Osteoblast (primary cell): Measurements from ENCODE around the gene ERMARD. TPM values are rescaled to one million over a fixed set of nuclear protein-coding genes. Genes with fewer than 3 reads are reported as not detected.
A peak's percentile ranks its signal among the peaks of the same experiment; 100 is the strongest.

Experiments used
- DNase-seq: peaks from one replicate; pipeline ENCODE4 v3.0.0; 2011; ENCODE audit warnings: low spot score, mixed read lengths; ENCODE audit not compliant: insufficient read length; ENCODE audit errors: missing footprints
- H2AFZ ChIP-seq: 2 replicates; pipeline ENCODE4 v1.6.0; 2011; ENCODE audit warnings: mild to moderate bottlenecking, low read length
- H3K27ac ChIP-seq: 2 replicates; pipeline ENCODE4 v1.5.1; 2011; ENCODE audit warnings: mild to moderate bottlenecking, low read depth, low read length, moderate library complexity
- H3K27me3 ChIP-seq: 2 replicates; pipeline ENCODE4 v1.6.0; 2012; ENCODE audit warnings: mild to moderate bottlenecking, control low read depth, inconsistent platforms, low read length, moderate library complexity; ENCODE audit not compliant: insufficient read depth
- H3K36me3 ChIP-seq: 2 replicates; pipeline ENCODE4 v1.5.1; 2011; ENCODE audit warnings: mild to moderate bottlenecking, low read length, control low read depth, moderate library complexity; ENCODE audit not compliant: insufficient read depth
- H3K4me1 ChIP-seq: 2 replicates; pipeline ENCODE4 v1.5.1; 2011; ENCODE audit warnings: mild to moderate bottlenecking, low read length, control low read depth, moderate library complexity; ENCODE audit not compliant: insufficient read depth
- H3K4me2 ChIP-seq: 2 replicates; pipeline ENCODE4 v1.6.0; 2011; ENCODE audit warnings: mild to moderate bottlenecking, low read length; ENCODE audit not compliant: insufficient read depth
- H3K4me3 ChIP-seq: fragments of 200-600 bp; sonication (generic); 3 replicates; pipeline ENCODE4 v1.5.1; 2012; ENCODE audit warnings: mild to moderate bottlenecking, low read length, inconsistent platforms; ENCODE audit not compliant: insufficient read depth
- H3K79me2 ChIP-seq: 2 replicates; pipeline ENCODE4 v1.6.0; 2012; ENCODE audit warnings: mild to moderate bottlenecking, low read length, control low read depth, inconsistent platforms; ENCODE audit not compliant: insufficient read depth
- H3K9me3 ChIP-seq: 2 replicates; pipeline ENCODE4 v1.5.1; 2011; ENCODE audit warnings: low read depth, low read length, control low read depth
- H4K20me1 ChIP-seq: 2 replicates; pipeline ENCODE4 v1.6.0; 2012; ENCODE audit warnings: mild to moderate bottlenecking, low read length, control low read depth; ENCODE audit not compliant: insufficient read depth
- CTCF ChIP-seq: IDR thresholded peaks from 2 replicates; pipeline ENCODE4 v1.5.1; 2011; ENCODE audit warnings: mild to moderate bottlenecking, low read depth, low read length, moderate library complexity; ENCODE audit errors: extremely low read depth
- total RNA-seq: library from RNA; depleted of rRNA; stranded (reverse); fragments of >200 nt; gene quantifications from 2 replicates; pipeline ENCODE4 v1.2.3, GENCODE V29; 2012

The ERMARD gene
- total RNA-seq, 1 donor, result 21.4 TPM

- Histone ChIP-seq H3K27me3 (no peaks in the 10 kb centered on the region), H3K4me1 (no peaks in the 10 kb centered on the region), H3K4me3 (no peak overlapping the region), H3K36me3 (peaks cover 10% of the 10 kb centered on the region), H3K79me2 (no peaks in the 10 kb centered on the region), H3K27ac (no peak overlapping the region), H2AFZ (no peak overlapping the region), H3K4me2 (no peak overlapping the region), H4K20me1 (no peaks in the 10 kb centered on the region), H3K9me3 (no peaks in the 10 kb centered on the region)
- TF ChIP-seq CTCF, result no peak
- DNase-seq, result peak; percentile 75
Measured at GRCh38 chr6:169778646-169779045, 27.2 kb downstream of the ERMARD start.

GRCh38 chr6:169779092-169779815 lies 27.8 kb downstream of the ERMARD start:
- H3K36me3 ChIP-seq, result peaks cover 10% of the 10 kb centered on the region
- no peaks in the 10 kb centered on the region for H4K20me1 ChIP-seq
- H3K79me2 ChIP-seq, result no peaks in the 10 kb centered on the region
- H3K27me3 ChIP-seq, result no peaks in the 10 kb centered on the region
- H2AFZ ChIP-seq, result no peak overlapping the region
- H3K4me3 ChIP-seq, result no peak overlapping the region
- no peak overlapping the region for H3K4me2 ChIP-seq
- H3K9me3 ChIP-seq, result no peaks in the 10 kb centered on the region
- H3K4me1 ChIP-seq, result no peaks in the 10 kb centered on the region
- no peak for DNase-seq
- H3K27ac ChIP-seq, result no peak overlapping the region
- no peak for TF ChIP-seq CTCF

- Histone ChIP-seq H3K36me3 (peaks cover 10% of the 10 kb centered on the region), H3K4me3 (no peak overlapping the region), H2AFZ (no peak overlapping the region), H4K20me1 (no peaks in the 10 kb centered on the region), H3K27me3 (no peaks in the 10 kb centered on the region), H3K27ac (no peak overlapping the region), H3K4me1 (no peaks in the 10 kb centered on the region), H3K79me2 (no peaks in the 10 kb centered on the region), H3K9me3 (no peaks in the 10 kb centered on the region), H3K4me2 (no peak overlapping the region)
- no peak for DNase-seq
- no peak for TF ChIP-seq CTCF
Measured at GRCh38 chr6:169779896-169780295, 28.5 kb downstream of the ERMARD start.

- Histone ChIP-seq H3K9me3 (no peaks in the 10 kb centered on the region), H3K36me3 (peaks cover 9% of the 10 kb centered on the region), H3K4me1 (no peaks in the 10 kb centered on the region), H4K20me1 (no peaks in the 10 kb centered on the region), H3K27ac (no peak overlapping the region), H3K79me2 (no peaks in the 10 kb centered on the region), H3K27me3 (no peaks in the 10 kb centered on the region), H3K4me2 (no peak overlapping the region), H3K4me3 (no peak overlapping the region), H2AFZ (no peak overlapping the region)
- no peak for DNase-seq
- no peak for TF ChIP-seq CTCF
Measured at GRCh38 chr6:169780571-169781091, 29.2 kb downstream of the ERMARD start.
